GM12865 (cell line): ENCODE data around the gene ZNF654.

ENCODE experiments used
- DNase-seq: peaks from one replicate; pipeline ENCODE4 v3.0.0; 2010; ENCODE audit warnings: low read depth
- H3K4me3 ChIP-seq: 2 replicates; pipeline ENCODE4 v1.5.1; 2011; ENCODE audit warnings: mild to moderate bottlenecking, low read depth, low read length, control low read depth
- CTCF ChIP-seq: IDR thresholded peaks from 2 replicates; pipeline ENCODE4 v1.5.1; 2011; ENCODE audit warnings: low read length, control low read depth, low read depth, inconsistent platforms; ENCODE audit not compliant: insufficient read depth; ENCODE audit errors: missing control alignments

ZNF654 gene

GRCh38 chr3:88192631-88193030, 133.6 kb downstream of the ZNF654 start:
- no peak for DNase-seq
- H3K4me3 ChIP-seq, result no peak overlapping the region
- TF ChIP-seq CTCF, result no peak
